Epidermal melanocyte (primary cell): ENCODE measurements around the gene TBCEL.

Source experiments
- DNase-seq: peaks from one replicate; pipeline ENCODE4 v3.0.0; 2011; ENCODE audit warnings: low spot score; ENCODE audit not compliant: insufficient read length

Gene TBCEL

GRCh38 chr11:121138259-121138658 lies 114.4 kb downstream of the TBCEL start:
- no peak for DNase-seq

GRCh38 chr11:121140369-121140768 lies 116.5 kb downstream of the TBCEL start:
- DNase-seq, result no peak
